ENCODE measurements around the gene MAD2L2.

GRCh38 chr1:11685210-11685752 lies 4.3 kb upstream of the MAD2L2 start:
- TF ChIP-seq TCF12 (IDR thresholded peaks at IDR 0.05; ENCODE audit: low read depth) (no peak), RAD21 (IDR thresholded peaks at IDR 0.05; ENCODE audit: low read depth) (no peak), EP300 (IDR thresholded peaks at IDR 0.05; ENCODE audit: borderline replicate concordance) (no peak), TAF1 (IDR thresholded peaks at IDR 0.05; ENCODE audit: low read depth) (no peak), EGR1 (IDR thresholded peaks at IDR 0.05) (no peak), REST (IDR thresholded peaks at IDR 0.05; ENCODE audit: low read depth) (no peak), CREB1 (IDR thresholded peaks at IDR 0.05; ENCODE audit: low read depth) (no peak)

Measured in Ishikawa (cell line).